ENCODE results near the gene KCNMA1. TPM values are rescaled to one million over a fixed set of nuclear protein-coding genes. Genes with fewer than 3 reads are reported as not detected.
A peak's percentile ranks its signal among the peaks of the same experiment; 100 is the strongest.

The KCNMA1 gene
- total and polyA plus RNA-seq, 5 experiments from 2014 or later = not detected

GRCh38 chr10:77653210-77653609, 15.6 kb upstream of the KCNMA1 start:
- H3K9me3 Mint-ChIP-seq = peaks cover 0 to 30% (median 15%) of the 10 kb centered on the region in 9 donors
- no peak overlapping the region for H3K27ac Mint-ChIP-seq
- no peaks in the 10 kb centered on the region for H3K4me1 Mint-ChIP-seq
- H3K27me3 Mint-ChIP-seq = peaks cover 10 to 50% (median 27%) of the 10 kb centered on the region in 5 donors
- no peak overlapping the region for H3K4me3 Mint-ChIP-seq
- no peak for DNase-seq
- ATAC-seq = no peak
- POLR2A ChIA-PET = no interaction called here
- peaks cover 0 to 13% (median 0%) of the 10 kb centered on the region in 3 donors for H3K36me3 Mint-ChIP-seq

DNA sequence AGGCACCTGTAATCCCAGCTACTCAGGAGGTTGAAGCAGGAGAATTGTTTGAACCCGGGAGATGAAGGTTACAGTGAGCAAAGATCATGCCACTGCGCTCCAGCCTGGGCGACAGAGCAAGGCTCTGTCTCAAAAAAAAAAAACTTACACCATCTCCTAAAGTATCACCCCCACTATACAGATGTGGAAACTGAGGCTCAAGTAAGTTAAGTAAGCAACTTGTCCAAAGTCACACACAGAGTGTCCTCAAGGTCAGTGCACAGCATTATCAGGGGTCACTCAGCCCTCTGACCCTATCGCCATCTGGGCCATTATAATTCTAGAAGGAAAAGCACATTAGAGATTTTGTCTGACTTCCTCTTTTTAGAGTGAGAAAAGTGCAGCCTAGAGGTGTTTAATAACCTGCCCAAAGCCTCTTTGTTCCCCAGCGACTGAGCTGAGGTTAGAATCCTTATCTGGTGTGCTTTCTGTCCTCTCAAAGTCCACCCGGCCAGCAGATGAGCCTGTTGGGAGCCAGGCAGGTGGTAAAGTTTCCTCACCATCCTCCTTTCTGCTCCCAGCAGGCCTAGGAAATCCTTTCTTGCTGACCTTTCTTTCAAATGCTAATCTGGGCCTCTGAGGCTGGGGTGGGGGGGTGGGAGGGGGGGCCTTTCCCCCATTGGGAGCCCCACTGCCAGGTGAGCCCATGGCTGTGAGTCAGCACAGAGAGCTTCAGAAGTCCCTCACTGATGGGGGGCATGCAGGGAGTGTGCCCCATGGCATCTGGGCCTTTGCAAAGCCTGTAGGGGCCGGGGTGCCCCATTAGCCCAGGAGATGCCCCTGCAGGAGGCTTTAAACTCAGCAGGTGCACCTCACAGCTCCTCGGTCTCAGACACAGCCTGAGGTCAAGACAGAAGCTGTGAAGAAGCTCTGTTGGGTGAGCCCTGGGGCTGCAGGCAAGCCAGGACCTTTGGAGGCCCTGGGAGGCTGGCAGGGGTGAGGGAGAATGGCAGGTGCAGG, 12.0 kb upstream of the KCNMA1 start:
- H3K36me3 Mint-ChIP-seq = peaks cover 0 to 13% (median 0%) of the 10 kb centered on the region in 3 donors
- ATAC-seq = no peak
- POLR2A ChIA-PET = no interaction called here

DNA sequence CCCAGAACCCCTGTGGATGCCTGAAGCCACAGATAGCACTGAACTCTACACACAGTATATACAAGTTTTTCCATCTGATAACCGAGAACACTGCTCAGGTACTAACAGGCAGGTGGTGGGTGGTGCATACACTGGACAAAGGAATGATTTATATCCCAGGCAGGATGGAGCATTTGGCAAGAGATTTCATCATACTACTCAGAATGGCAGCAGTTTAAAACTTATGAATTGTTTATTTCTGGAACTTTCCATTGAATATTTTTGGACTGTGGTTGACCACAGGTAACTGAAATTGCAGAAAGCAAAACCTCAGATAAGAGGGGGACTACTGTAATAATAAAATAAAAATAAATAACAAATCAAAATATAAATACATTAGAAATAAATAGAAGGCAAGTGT, 10.9 kb upstream of the KCNMA1 start:
- H3K9me3 Mint-ChIP-seq = peaks cover 0 to 20% (median 9%) of the 10 kb centered on the region in 9 donors

More for the DNA sequence above, 12.0 kb upstream of the KCNMA1 start:
- Mint-ChIP-seq H3K4me1 (no peaks in the 10 kb centered on the region), H3K27me3 (peaks cover 13 to 49% (median 28%) of the 10 kb centered on the region in 5 donors), H3K27ac (peak overlapping the region in 1 of 10 donors; percentile 50), H3K4me3 (no peak overlapping the region), H3K9me3 (peaks cover 0 to 23% (median 12%) of the 10 kb centered on the region in 9 donors)
- no peak for DNase-seq

GRCh38 chr10:77647543-77648293, 10.1 kb upstream of the KCNMA1 start:
- Mint-ChIP-seq H3K4me3 (no peak overlapping the region), H3K4me1 (no peaks in the 10 kb centered on the region), H3K36me3 (peaks cover 0 to 8% (median 0%) of the 10 kb centered on the region in 3 donors), H3K27me3 (peaks cover 10 to 46% (median 25%) of the 10 kb centered on the region in 5 donors), H3K27ac (no peak overlapping the region), H3K9me3 (peaks cover 0 to 12% (median 3%) of the 10 kb centered on the region in 9 donors)
- POLR2A ChIA-PET = no interaction called here
- ATAC-seq = no peak
- DNase-seq = no peak

More for the DNA sequence above, 10.9 kb upstream of the KCNMA1 start:
- no peak overlapping the region for H3K4me3 Mint-ChIP-seq
- DNase-seq (no peak), ATAC-seq (no peak)
- peaks cover 0 to 13% (median 0%) of the 10 kb centered on the region in 3 donors for H3K36me3 Mint-ChIP-seq
- H3K27ac Mint-ChIP-seq = no peak overlapping the region
- POLR2A ChIA-PET = no interaction called here
- H3K27me3 Mint-ChIP-seq = peaks cover 10 to 47% (median 28%) of the 10 kb centered on the region in 5 donors
- H3K4me1 Mint-ChIP-seq = no peaks in the 10 kb centered on the region

DNA sequence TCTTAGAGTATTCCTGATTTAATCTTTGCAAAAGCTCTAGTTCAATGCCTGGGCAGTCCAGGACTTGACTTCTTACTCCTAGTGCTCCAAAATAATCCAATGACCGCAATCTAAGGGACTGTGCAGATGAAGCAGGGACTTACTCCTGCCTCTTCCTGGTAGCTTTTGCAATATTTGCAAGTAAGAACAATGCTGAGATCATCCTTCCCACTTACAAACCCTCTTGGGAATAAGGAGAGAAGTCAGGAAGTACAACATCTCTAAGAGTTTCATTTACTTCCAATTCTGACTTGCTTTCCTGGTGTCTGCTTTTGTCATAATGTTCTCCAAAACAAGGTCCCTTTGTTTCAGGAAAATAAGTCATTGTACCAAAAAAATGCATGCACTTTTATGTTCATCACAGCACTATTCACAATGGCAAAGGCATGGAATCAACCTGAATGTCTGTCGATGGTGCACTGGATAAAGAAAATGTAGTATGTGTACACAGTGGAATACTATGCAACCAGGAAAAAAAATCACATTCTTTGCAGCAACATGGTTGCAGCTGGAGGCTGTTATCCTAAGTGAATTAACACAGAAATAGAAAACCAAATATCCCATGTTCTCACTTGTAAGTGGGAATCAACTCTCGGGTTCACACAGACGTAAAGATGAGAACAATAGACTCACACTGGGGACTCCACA, 7.1 kb upstream of the KCNMA1 start:
- Mint-ChIP-seq H3K27ac (no peak overlapping the region), H3K4me3 (no peak overlapping the region), H3K27me3 (peaks cover 17 to 55% (median 29%) of the 10 kb centered on the region in 5 donors), H3K36me3 (no peaks in the 10 kb centered on the region), H3K4me1 (peaks cover 0 to 6% (median 0%) of the 10 kb centered on the region in 4 donors), H3K9me3 (no peaks in the 10 kb centered on the region)
- ATAC-seq (no peak), DNase-seq (no peak)
- POLR2A ChIA-PET = no interaction called here

DNA sequence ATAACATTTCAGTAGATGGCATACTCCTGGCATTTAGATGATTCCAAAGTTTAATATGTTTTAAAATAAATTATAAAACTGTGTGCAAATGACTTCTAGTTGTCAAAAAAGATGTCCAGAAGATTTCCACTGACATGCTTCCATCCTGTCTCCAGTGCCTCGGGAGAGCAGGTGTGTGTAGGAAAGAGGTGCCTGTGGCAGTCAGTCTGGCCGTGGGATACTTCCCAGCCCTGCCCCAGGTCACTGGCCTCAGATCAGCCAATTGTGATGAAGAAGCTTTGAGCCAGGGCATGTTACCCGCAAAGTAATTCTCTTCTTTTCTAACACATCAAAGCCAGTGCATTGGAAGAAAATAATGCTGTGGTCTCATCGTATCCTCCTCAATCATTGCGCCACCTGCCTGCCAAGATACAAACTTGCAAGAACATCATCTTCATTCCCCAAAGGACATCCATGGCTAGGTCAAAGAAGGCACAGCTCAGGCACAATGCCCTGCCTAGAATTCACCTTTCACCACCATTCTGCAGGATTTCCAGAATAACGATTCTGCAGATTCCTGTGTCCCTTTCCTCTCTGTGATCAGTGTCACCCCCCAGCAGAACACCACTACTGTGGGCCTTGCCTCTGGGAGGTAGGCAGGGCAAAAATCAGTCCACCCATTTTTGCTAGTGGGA, 6.3 kb upstream of the KCNMA1 start:
- POLR2A ChIA-PET = no interaction called here
- Mint-ChIP-seq H3K27me3 (peaks cover 22 to 60% (median 36%) of the 10 kb centered on the region in 5 donors), H3K36me3 (no peaks in the 10 kb centered on the region), H3K4me1 (peaks cover 0 to 10% (median 2%) of the 10 kb centered on the region in 4 donors), H3K9me3 (no peaks in the 10 kb centered on the region), H3K4me3 (no peak overlapping the region), H3K27ac (no peak overlapping the region)
- ATAC-seq (peak in 1 of 2 donors; percentile 44), DNase-seq (peak in 6 of 10 donors; percentile 10 to 38 (median 30))

- H3K4me3 Mint-ChIP-seq = no peak overlapping the region
- H3K36me3 Mint-ChIP-seq = no peaks in the 10 kb centered on the region
- H3K27me3 Mint-ChIP-seq = peaks cover 24 to 65% (median 38%) of the 10 kb centered on the region in 5 donors
- POLR2A ChIA-PET = no interaction called here
- H3K9me3 Mint-ChIP-seq = peaks cover 0 to 2% (median 0%) of the 10 kb centered on the region in 9 donors
- DNase-seq (peak; percentile 20 to 78 (median 48)), ATAC-seq (no peak)
- no peak overlapping the region for H3K27ac Mint-ChIP-seq
- H3K4me1 Mint-ChIP-seq = peaks cover 5 to 15% (median 8%) of the 10 kb centered on the region in 4 donors
Measured at GRCh38 chr10:77641788-77642397, 4.3 kb upstream of the KCNMA1 start.

- no peak for DNase-seq
- peaks cover 6 to 15% (median 12%) of the 10 kb centered on the region in 4 donors for H3K4me1 Mint-ChIP-seq
- peaks cover 20 to 67% (median 38%) of the 10 kb centered on the region in 5 donors for H3K27me3 Mint-ChIP-seq
- no peaks in the 10 kb centered on the region for H3K36me3 Mint-ChIP-seq
- no peak overlapping the region for H3K4me3 Mint-ChIP-seq
- POLR2A ChIA-PET = no interaction called here
- H3K9me3 Mint-ChIP-seq = peaks cover 0 to 2% (median 0%) of the 10 kb centered on the region in 9 donors
- H3K27ac Mint-ChIP-seq = no peak overlapping the region
- no peak for ATAC-seq
Measured at GRCh38 chr10:77641344-77641743, 3.7 kb upstream of the KCNMA1 start.

DNA sequence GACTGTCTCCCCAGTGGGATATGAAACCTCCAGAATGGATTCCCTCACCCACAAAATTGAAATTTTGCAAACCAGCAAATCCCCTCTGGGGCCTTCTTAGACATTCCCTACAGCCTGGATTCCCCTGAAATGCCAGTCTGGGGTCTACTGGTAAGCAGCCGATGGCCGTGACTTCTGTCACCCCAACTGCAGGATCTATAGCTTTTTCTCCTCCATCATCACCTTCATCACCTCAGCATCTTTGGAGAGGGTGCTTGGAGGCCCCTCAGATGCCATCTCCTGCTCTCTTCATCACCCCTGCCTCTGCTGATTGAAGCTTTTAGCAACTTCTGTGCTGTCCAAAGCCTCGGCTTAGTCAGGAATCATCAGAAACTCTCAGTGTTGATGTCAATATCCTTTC, 2.6 kb upstream of the KCNMA1 start:
- Mint-ChIP-seq H3K9me3 (peaks cover 0 to 2% (median 0%) of the 10 kb centered on the region in 9 donors), H3K4me3 (peak overlapping the region in 2 of 10 donors; percentile 26 to 32), H3K36me3 (no peaks in the 10 kb centered on the region), H3K27me3 (peaks cover 20 to 67% (median 47%) of the 10 kb centered on the region in 5 donors), H3K4me1 (peaks cover 6 to 15% (median 12%) of the 10 kb centered on the region in 4 donors), H3K27ac (peak overlapping the region in 1 of 10 donors; percentile 34)
- POLR2A ChIA-PET = no interaction called here
- ATAC-seq = no peak
- no peak for DNase-seq

- Mint-ChIP-seq H3K27me3 (peaks cover 20 to 69% (median 51%) of the 10 kb centered on the region in 5 donors), H3K4me3 (peak overlapping the region in 1 of 10 donors; percentile 48), H3K4me1 (peaks cover 6 to 15% (median 12%) of the 10 kb centered on the region in 4 donors), H3K36me3 (no peaks in the 10 kb centered on the region), H3K9me3 (peaks cover 0 to 2% (median 0%) of the 10 kb centered on the region in 9 donors), H3K27ac (peak overlapping the region in 1 of 10 donors; percentile 6)
- DNase-seq = no peak
- no peak for ATAC-seq
- POLR2A ChIA-PET = no interaction called here
Measured at GRCh38 chr10:77639756-77640155, 2.1 kb upstream of the KCNMA1 start.

GRCh38 chr10:77638321-77639101, 903 bp upstream of the KCNMA1 start:
- DNase-seq (no peak), ATAC-seq (no peak)
- peaks cover 0 to 2% (median 0%) of the 10 kb centered on the region in 9 donors for H3K9me3 Mint-ChIP-seq
- peaks cover 6 to 15% (median 12%) of the 10 kb centered on the region in 4 donors for H3K4me1 Mint-ChIP-seq
- no peaks in the 10 kb centered on the region for H3K36me3 Mint-ChIP-seq
- POLR2A ChIA-PET = no interaction called here
- peaks cover 24 to 81% (median 60%) of the 10 kb centered on the region in 5 donors for H3K27me3 Mint-ChIP-seq
- H3K27ac Mint-ChIP-seq = no peak overlapping the region
- peak overlapping the region; percentile 41 to 74 (median 67) for H3K4me3 Mint-ChIP-seq

Measured in naive thymus-derived CD8-positive, alpha-beta T cell (primary cell).